TTC549 (cell line): ENCODE measurements around the gene CHPF2.

Experiments used
- FAIRE-seq: peaks from 2 replicates; lab custom pipeline; 2012; peaks lifted over from hg19 to GRCh38; lab: Jason Lieb, UNC

Gene CHPF2

DNA sequence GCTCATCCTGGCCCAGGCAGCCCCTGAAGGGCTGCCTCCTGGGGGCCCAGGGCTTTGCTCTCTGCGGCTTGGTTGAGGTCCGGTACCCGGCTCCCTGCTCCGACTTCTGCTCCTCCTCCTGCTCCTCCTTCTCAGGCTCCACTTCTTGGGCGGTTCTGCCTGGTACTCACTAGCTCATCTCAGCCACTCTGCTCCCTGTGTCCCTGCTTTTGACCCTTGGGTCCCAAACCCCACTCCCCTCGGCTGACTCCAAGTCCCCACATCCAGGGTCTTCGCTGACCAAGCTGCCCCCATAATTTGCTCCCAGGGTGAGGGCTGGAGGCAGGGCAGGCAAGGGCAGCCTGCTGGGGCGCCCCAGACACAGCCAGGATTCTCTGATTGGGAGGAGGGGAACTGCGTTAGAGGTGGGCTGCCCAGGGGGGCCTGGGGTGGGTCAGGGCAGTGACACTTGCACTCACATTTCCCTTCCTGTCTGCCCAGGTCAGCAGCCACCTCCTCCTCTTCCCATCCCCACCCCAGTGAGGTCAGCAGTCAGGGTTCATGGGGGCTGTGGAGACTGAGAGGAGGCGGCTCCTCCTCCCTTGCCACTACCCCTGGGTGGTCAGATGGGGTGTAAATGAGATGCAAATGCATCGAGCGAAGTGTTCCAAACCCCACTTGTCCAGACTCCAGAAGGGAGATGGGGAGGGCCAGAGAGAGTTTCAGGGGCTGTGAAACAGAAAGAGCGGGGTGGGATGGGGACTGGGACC is 14.0 kb downstream of the CHPF2 start:
- no peak for FAIRE-seq

DNA sequence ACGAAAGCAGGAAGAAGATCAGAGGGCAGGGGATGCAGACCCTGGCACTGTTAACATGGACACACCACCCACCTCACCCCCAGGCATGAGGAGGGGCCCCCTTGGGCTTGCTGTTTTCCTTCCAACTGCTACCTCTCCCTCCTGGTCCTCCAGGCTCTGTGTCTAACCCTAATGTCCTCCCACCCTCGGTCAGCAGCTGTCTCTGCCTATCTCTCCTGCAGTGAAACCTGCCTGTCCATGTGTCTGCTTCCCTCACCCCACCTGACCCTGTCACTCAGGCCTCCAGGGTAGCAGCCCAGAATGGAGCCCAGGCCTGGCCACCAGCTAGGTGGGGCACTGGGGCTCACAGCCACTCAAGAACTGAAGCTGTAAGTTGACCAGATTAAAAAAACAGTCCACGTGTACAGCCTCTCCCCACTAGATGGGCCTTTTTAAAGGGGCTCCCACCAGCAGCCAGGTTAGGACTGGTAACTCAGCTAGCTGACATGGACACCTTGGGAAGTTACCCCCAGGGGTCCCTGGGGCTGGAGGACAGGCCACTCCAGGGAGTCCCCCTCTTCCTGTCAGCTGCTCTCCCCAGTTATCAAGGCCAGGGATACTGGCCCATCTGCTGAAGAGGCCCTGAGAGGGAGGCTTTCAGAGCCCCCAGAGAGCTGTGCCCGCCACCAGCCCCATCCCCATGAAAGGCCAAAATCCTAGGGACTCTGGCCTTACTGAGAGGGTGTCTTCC is 14.7 kb downstream of the CHPF2 start:
- no peak for FAIRE-seq

DNA sequence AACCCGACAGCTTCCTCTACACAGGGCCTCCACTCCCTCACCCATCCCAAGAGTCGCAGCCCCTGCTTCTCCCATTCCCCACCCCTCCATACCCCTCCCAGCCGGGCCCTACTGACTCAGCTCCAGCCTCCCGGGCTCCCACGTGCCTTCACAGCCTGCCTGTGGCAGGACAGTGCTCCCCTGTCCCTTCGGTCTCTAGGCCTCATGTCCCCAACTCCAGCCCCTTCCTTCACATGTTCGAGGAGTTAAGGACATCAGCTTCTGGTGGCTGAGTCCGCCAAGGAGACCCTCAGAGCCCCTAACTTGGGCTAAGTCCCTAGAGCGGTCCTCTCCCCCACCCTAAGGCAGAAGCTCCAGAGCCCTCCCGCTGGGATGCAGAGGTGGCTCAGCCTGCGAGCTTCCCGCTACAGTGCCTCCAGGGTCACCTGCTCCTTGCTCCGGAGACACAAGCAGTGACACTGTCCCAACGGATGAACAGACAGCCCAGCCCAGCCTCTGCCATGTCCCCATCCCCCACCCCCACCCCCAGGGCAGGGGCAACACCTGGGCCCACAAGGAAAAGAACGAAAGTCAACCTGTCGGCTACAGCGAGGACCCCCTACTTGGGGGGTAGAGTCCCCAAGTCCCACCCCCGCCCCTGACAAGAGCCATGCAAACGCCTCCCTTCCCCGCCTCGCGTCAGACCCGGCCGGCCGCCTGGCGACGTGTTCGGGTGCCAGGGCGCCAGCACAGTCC is 15.5 kb downstream of the CHPF2 start:
- FAIRE-seq = no peak

DNA sequence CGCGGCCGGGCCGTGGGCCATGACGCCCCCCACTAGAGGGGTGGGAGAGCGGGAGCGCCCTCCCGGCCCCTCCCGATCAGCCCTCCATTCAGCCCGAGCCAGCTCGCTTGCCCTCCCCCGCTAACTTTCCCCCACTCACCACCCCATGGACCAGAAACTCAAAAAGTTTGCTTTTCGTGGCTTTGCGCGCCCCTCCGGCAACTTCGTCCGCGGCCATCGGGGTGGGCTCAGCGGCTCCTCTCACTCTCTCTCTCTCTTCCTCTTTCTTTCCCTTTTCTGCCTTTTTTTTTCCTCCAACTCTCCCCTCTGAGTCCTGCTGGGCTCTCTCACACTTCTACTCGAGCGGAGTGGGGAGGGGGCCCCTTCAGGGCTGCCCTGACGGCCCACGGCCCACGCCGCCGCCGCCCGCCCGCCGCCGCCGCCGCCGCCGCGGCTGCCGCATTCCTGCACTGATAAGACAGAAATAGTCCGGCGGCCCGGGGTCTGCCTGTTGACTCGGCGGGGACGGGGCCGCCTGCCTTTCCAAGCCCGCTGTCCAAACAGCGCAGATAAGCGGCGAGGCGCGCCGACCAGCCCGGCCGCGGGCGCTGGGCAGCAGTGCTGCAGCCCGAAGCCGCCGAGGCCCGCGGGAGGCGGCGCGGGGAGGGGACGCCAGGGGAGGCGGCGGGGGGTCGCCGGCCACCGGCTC is 16.2 kb downstream of the CHPF2 start, which contains the start of gene SMARCD3:
Gene SMARCD3, minus strand, starts transcription at position 349 of the 688 bp plus-strand sequence. Its CDS starts 132 bp downstream, at position 217.
- FAIRE-seq = no peak

DNA sequence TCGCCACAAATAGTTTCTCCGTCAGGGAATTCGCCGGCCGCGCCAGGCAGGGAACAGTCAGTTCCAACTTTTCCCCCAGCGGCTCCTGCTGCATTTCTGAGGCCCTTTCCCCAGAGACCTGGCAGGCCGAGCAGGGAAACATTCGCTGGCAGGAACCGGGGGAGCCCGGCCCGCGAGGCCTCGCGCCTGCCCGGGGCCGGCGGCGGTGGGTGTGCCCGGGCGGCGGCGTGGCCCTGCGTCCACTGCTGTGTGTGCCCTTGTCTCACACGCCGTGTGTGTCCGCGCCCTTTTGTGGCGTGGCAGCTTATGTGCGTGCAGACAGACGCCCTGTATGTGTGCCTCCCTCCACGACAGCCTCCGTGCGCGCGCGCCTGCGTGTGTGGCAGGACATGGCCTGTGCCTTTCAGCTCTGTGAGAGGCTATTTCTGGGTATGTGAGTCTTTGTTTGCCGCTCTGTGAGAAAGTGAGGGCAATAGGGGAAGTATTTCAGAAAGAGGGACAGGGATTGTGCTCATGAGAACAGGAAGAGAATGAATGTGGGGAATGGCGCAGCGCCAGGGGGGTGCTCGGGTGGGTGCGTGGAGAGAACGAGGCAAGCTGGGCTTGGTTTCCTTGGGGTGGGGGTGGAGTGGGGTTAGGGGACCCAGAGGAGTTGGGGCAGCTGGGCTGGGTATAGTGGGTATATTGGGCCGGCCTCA is 16.9 kb downstream of the CHPF2 start:
- FAIRE-seq = no peak

DNA sequence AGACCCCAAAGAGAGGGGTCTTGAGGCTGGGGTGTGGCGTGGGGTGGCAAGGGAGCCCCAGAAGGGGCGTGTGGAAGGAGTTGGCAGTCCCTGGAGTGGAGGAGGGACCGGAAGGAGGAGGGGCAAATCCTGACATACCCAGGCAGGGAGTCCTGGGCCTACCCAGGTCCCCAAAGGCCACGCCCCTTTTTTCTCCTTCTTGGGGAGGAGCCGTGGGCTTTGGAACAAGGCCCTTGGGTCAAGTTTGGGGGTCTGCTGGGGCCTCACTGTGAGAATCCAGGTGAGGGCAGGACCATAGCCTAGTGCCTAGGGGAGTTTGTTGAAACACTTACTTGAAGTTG is 17.4 kb downstream of the CHPF2 start:
- FAIRE-seq = no peak

DNA sequence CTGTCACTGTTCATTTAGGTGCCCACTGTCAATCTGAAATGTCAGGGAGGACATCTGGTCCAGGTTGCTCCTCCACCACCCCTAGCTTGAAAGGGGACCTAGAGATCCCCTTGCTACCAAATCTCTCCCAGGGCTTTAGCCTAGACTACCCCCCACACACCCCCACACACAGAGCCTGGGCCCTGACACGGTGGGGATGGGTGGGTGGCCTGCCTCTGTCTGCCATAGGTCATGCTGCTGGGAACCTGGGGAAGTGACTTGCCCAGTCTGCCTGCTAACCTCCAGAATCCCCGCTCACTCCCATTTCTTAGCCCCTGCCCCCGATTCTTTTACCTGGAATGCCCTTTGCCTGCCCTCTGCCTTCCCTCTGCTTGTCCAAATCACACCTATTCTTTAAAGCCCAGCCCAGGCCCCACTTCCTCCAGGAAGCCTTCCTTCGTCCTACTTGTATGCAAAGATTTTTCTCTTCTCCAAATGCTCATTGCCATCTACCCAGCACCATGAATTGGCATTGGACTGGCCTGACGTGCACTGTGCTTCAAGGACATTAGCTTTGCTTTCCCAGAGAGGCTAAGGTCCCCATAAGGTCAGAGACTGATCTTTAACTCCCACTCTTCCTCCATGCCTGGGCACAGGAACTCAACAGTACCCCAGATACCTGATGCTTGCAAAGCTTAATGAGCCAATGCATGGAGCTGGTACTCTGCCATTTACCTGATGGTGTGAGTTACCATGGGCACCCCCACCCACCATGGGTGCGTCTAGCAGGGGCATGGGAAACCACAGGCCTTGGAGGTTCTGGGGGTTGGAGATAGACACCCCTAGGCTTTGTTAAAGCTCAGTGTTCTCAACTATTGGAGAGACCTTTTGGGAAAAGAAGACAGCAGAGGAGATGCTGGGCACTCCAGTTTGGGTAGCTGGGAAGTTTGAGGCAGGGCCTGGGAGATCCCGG is 18.2 kb downstream of the CHPF2 start:
- FAIRE-seq = no peak

DNA sequence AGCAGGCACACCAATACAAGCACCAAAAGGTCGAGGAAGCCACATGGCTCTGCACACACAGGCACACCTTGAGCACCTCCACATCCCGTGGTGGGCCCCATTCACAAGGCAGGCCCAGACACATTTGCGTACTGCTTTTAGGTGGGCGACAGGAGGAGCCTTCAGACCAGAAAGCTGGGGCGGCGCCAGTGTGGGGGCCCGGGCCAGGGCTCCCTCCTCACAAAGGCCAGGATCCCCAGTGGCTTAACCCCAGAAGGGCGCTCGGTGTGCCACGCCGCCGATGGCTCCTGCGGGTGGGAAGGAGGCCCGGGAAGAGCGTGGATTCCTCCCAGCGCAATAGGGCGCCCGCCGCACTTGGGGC is 19.0 kb downstream of the CHPF2 start:
- no peak for FAIRE-seq

DNA sequence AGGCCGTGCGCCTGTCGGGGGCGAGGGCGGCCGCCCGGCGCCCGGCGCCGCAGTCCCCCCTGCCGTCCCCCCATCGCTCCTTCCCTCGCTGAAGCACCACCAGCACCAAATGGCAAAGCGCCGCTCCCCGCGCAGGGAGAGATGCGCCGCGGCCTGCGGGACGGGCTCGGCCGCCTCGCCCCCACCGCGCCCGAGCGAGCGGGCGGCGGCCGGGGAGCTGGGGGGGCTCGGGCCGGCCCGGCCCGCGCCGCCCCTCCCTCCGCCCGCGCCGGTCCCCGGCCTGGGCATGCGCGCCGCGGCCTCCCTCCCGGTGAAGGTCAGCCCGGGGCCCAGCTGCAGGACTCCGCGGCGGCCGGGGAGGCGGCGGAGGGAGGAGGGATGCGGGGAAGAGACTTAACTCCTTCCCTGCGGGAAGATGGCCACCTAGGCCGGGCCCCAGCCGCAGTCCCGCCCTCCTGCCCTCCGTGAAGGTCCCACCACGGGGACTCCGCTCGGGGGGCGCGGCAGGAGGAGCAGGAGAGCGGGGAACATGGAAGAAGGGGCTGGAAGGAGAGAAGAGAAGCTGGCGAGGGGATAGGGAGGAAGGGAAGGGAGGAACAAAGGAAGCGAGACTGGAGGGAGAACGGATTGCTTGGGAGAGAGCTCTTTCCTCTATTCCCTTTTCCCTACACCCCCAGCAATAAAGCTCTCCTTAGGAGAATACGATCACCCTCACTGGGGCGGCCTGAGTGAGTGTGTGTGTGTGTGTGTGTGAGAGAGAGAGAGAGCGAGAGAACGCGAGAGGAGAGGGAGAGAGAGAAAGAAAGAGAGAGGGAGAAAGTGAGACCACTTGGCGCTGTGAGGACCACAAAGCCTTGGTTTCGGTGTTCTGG is 19.6 kb downstream of the CHPF2 start:
- FAIRE-seq = no peak

DNA sequence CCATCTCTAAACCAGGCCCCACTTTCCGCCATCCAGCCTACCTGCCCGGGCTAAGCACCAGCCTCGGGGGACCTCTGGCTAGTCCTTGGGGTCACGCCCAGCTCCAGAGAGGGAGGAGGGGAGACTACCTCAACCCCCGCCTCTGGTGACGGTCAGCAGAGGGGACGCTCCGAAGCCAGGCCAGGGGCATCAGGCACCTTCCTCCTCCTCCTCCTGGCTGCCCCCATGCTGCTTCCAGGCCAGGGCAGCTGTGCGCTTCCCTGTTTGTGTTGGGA is 20.2 kb downstream of the CHPF2 start:
- no peak for FAIRE-seq

DNA sequence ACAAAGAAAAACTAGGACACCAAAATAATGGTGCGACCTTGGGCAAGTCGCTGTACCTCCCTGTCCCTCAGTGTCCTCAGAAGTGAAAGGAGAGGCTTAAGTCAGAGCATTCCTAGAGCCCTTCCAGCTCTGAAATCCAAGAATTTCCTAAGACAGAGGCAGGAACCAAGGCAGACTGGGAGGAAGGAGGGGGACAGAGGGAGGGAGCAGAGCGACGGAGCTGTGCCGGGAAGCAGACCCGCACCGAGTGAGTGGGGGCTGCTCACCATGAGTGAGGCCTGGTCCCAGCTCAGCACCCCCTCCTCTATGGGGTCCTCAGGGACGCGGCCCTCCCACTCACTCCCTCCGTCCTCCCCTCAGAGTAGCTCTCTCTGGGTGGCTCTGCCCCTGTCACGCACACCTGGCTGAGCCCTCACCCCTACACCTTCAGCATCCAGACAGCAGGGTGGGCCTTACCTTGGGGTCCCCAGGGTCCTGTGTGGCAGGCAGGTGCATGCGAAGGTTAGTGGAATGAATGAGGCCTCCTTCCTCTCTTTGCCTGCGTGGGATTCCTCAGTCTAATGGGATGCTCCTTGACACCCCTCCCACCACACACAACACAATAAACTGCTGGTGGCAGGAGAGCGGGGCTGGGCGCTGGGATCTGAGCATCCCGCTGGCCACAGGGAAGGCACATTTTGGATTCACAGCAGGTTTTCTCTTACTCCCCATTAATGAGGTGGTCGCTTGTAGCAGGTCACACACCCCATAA is 20.9 kb downstream of the CHPF2 start:
- FAIRE-seq = no peak

DNA sequence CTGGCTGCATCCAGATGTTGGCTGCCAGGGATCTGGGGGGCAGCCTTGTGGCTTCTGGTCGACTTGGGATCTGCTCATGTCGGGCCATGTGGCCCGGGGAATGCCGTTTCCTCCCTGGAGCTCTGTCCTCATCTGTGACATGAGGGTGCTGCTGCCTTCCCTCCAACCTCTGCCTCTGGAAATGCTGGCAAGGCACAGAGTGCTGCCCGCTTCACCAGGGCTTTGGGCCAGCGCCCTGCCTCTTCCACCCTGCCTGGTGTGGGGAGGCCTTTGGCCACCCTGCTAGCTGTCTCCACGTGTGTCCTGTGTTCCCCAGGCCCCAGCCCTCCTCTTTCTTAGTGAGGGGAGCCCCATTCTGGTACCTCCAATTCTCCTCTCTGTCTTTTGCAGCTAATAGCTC is 22.0 kb downstream of the CHPF2 start:
- FAIRE-seq = no peak

DNA sequence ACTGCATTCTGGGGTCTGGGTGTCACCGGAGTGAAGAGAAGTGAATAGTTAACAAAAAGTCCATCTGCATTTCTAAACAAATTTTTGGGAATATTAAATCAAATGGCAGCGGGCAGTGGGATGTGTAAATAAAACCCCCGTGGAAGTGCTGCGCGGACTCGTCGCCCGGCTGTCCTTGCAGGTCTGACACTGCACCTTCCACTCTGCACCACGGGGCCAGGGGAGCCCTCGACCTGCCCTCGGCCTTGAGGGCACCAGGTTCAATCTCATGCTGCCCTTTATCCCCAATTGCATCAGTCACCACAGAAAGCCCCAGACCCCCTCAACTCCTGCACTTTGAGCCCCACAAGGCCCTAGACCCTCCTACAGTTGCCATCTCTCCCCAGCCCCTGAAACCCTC is 22.6 kb downstream of the CHPF2 start:
- FAIRE-seq = no peak

DNA sequence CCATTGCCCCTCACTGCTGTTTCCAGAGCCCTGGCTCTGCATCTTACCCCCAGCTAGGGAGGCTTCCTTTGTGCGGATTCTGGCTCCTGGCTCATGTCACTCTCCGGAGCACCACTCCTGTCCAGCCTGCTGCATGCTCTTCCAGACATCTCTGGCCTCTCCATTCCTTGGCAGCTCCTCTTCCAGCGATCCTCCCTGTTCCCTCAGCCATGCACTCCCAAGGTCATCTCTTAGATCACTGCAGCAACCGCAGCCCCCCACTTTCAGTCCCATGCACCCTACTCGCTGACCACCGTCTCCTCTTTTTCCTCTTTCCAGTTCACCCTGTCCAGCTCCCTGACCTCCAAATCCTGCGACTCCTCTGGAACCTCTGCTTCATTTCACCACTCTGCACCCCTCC is 23.1 kb downstream of the CHPF2 start:
- no peak for FAIRE-seq

DNA sequence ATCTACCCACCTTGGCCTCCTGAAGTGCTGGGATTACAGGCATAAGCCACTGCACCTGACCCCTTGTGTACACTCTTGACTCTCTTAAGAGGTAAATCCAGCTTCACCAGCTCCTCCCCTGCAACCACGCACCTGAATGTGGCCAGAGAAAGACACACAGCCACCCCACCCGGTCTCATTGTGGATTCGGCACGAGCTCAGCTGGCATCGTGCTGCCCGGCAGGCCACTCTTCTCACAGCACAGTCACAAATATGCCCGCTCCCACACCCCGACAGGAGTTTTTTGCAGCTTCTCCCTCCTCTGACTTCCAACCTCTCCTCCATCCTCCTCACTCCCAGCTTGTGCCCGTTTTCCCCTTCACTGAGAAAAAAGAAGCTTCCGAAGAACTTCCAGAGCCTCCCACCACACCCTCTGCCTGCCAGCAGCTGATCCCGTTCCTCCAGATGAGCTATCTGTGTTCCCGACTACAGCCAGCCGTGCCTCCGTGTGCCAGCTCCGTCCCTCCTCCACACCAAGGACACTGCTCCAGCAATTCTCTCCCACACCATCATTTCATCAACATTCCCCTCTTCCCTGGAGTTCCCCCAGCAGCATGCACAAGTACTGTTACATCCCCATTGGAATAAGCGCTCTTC is 24.2 kb downstream of the CHPF2 start:
- no peak for FAIRE-seq

DNA sequence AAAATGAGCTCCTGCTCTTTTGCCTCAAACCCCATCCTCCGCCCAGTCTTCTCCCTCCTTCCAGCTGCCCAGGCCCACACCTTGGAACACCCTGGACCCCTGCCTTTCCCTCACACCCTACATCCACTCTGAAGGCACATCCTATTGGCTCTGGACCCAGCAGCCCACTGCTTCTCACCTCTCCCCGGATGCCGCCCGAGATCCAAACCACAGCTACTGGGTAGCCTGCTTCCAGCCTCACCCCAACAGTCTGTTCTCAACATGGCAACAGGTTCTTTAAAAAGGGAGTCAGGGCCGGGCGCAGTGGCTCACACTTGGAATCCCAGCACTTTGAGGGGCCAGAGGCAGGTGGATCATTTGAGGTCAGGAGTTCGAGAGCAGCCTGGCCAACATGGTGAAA is 25.7 kb downstream of the CHPF2 start:
- FAIRE-seq = no peak

DNA sequence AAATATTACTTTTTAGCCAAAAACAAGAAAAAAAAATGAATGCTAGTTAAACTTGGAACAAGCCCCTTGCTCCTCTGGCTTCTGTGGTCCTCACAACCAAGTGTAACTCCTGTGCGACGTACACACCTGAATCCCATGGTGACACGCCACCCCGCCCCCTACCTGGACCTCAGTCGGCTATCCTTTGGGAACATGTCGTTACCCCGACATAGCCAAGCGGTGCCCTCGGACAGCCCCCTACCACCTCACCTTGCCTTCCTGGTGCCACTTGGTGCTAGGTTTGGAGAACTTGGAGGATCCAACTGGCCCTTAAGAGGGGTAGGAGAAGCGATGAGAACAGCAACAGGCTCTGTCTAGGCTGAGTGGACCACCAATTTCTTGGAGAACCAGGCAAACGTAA is 28.2 kb downstream of the CHPF2 start:
- FAIRE-seq = no peak

DNA sequence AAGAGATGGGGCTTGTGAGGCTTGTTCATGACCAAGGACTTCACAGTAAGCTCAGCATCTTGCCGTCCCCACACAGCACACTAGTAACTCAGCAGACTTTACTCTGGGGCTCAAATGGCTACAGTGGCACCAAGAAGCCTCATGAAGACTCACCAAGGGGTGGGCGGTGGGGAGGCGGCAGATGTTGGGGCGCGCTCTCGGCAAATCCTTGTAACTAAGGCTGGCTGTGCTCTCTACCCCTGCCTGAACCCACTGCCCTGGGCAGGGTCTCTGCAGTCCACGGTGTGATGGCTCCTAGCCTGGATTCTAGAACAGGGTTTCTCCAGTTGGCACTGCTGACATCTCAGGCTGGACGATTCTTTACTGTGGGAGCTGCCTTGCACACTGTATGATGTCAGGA is 28.6 kb downstream of the CHPF2 start:
- FAIRE-seq = no peak

DNA sequence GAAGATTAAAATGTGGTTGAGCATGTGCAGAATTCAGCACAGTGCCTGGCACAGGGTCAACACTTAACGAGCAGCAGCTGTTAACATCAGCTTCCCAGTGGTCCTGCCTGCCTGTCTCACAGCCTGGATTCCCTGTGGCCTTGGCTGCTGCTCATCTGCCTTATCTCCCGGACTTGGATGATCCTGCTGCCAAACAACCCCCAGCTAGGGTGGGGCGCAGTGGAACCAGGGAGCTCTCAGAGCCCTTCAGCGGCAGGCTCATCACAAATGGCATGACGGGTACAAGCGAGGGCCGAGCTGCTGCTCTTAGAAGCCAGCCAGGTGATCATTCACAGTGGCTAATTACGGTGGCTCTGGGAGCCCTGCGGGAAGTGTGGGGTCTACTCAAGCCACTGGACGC is 29.2 kb downstream of the CHPF2 start:
- FAIRE-seq = no peak
